Endodermal cell (in vitro differentiated cells): ENCODE measurements around the gene NFIC. TPM values are rescaled to one million over a fixed set of nuclear protein-coding genes. Genes with fewer than 3 reads are reported as not detected.
A peak's percentile ranks its signal among the peaks of the same experiment; 100 is the strongest.

Experiments used
- DNase-seq: peaks from one replicate; pipeline ENCODE4 v3.0.0-alpha.2; 2017
- H3K27ac ChIP-seq: 2 replicates; pipeline ENCODE4 v1.5.1; 2013; ENCODE audit warnings: mild to moderate bottlenecking, low read depth, low read length, moderate library complexity
- H3K27me3 ChIP-seq: 2 replicates; pipeline ENCODE4 v1.6.1; 2013; ENCODE audit warnings: mild to moderate bottlenecking, low read length, moderate library complexity; ENCODE audit not compliant: insufficient read depth, control insufficient read depth, poor library complexity, severe bottlenecking
- H3K36me3 ChIP-seq: 2 replicates; pipeline ENCODE4 v1.7.0; 2013; ENCODE audit warnings: mild to moderate bottlenecking, low read length, moderate library complexity; ENCODE audit not compliant: control insufficient read depth, insufficient read depth
- H3K4me1 ChIP-seq: one replicate; pipeline ENCODE4 v1.7.0; 2013; ENCODE audit warnings: low read length; ENCODE audit not compliant: control insufficient read depth, insufficient read depth
- H3K4me3 ChIP-seq: 2 replicates; pipeline ENCODE4 v1.5.1; 2013; ENCODE audit warnings: mild to moderate bottlenecking, low read length, moderate library complexity
- H3K9ac ChIP-seq: 2 replicates; pipeline ENCODE4 v1.6.1; 2013; ENCODE audit warnings: mild to moderate bottlenecking, low read length, moderate library complexity; ENCODE audit not compliant: poor library complexity, severe bottlenecking; ENCODE audit errors: extremely low read depth
- H3K9me3 ChIP-seq: 2 replicates; pipeline ENCODE4 v1.6.1; 2013; ENCODE audit warnings: mild to moderate bottlenecking, low read length, moderate library complexity; ENCODE audit not compliant: control insufficient read depth
- H3K27ac Mint-ChIP-seq: 2 replicates; pipeline ENCODE4 v1.8.0; 2020; ENCODE audit warnings: mixed read lengths
- H3K27me3 Mint-ChIP-seq: 2 replicates; pipeline ENCODE4 v1.8.0; 2021; ENCODE audit warnings: mild to moderate bottlenecking, mixed read lengths; ENCODE audit not compliant: insufficient read depth
- H3K36me3 Mint-ChIP-seq: 2 replicates; pipeline ENCODE4 v1.8.0; 2020; ENCODE audit warnings: low read depth, mixed read lengths
- H3K4me1 Mint-ChIP-seq: 2 replicates; pipeline ENCODE4 v1.8.0; 2020; ENCODE audit warnings: mixed read lengths
- H3K4me3 Mint-ChIP-seq: 2 replicates; pipeline ENCODE4 v1.8.0; 2020; ENCODE audit warnings: mild to moderate bottlenecking, moderate library complexity, mixed read lengths
- H3K9me3 Mint-ChIP-seq: 2 replicates; pipeline ENCODE4 v1.8.0; 2020; ENCODE audit warnings: mild to moderate bottlenecking, mixed read lengths
- WGBS, 2 experiments: methylation state at CpG; one replicate each; pipeline versions ENCODE4 v1.1.5 to v1.1.7; 2013; ENCODE audit warnings: missing lambda C conversion rate in 2 of 2, mixed read lengths in 1 of 2; ENCODE audit not compliant: insufficient coverage in 1 of 2, insufficient read length in 1 of 2; 5-methylcytosine and 5-hydroxymethylcytosine counted together
- total RNA-seq, 2 donors: library from RNA; stranded (reverse); fragmentation: NEBNext Ultra II Directional in 1 of 2; extraction: Animal tissue kit (Norgen Biotek cat#: 25700) in 1 of 2; gene quantifications; 2 replicates in 1 of 2; 3 replicates in 1 of 2; pipeline ENCODE4 v1.2.1, GENCODE V29; 2021
- TF ChIP-seq, protein P1 (sequence below): fragments of 200-600 bp; sonication (generic); conservative IDR thresholded peaks from 2 replicates; pipeline ENCODE4 v1.5.0; 2021; ENCODE audit warnings: antibody characterized with exemption, mild to moderate bottlenecking

Gene NFIC
- total RNA-seq, 2 donors from 2014 or later, result 5.2 to 6.6 TPM

DNA sequence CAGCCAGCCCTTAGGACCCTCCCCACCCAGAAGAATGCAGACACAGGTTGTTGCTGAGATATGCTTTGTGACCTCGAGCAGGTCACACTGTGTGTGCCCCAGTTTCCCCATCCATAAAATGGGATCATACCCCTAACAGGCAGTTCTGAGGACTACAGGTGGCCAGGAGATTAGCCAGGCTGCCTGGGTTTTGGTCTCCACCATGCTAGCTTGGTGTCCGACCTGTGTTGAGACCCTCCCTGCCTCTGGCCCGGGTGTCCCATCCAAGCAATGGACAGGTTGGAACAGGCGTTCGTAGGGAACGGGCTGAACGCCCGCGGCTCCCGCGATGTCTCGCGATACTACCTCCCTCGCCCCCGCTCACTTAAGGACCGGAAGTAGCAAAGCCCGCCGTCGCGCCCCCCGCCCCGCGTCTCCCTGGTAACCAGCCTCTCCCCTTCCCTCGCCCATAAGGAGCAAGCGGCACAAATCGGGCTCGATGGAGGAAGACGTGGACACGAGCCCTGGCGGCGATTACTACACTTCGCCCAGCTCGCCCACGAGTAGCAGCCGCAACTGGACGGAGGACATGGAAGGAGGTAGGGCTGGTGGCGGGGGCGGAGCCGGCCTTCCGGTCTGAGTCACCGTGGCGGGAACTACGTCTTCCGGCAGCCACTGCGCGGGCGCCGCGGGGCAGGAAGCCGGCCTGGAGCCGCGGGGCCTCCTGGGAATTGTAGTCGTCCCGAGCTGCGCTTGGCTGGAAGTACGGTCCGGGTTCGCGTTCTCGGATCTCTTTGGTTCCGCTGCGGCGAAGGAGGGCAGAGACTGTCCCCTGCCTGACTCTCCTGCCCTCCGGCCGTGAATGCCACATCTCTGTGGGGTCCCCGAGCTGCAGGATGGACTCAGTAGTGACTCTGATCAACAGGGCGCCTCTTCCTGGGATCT is 68.5 kb downstream of the NFIC start:
- TF ChIP-seq, protein P1, sequence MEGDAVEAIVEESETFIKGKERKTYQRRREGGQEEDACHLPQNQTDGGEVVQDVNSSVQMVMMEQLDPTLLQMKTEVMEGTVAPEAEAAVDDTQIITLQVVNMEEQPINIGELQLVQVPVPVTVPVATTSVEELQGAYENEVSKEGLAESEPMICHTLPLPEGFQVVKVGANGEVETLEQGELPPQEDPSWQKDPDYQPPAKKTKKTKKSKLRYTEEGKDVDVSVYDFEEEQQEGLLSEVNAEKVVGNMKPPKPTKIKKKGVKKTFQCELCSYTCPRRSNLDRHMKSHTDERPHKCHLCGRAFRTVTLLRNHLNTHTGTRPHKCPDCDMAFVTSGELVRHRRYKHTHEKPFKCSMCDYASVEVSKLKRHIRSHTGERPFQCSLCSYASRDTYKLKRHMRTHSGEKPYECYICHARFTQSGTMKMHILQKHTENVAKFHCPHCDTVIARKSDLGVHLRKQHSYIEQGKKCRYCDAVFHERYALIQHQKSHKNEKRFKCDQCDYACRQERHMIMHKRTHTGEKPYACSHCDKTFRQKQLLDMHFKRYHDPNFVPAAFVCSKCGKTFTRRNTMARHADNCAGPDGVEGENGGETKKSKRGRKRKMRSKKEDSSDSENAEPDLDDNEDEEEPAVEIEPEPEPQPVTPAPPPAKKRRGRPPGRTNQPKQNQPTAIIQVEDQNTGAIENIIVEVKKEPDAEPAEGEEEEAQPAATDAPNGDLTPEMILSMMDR, result no peak
- peak overlapping the region; percentile 95 for H3K27ac ChIP-seq
- 0 to 1% methylated on average over 17 to 67 of the region's 67 CpGs for WGBS, 2 experiments
- Mint-ChIP-seq H3K27ac (peak overlapping the region; percentile 99), H3K4me3 (peak overlapping the region; percentile 83), H3K36me3 (peaks cover 2% of the 10 kb centered on the region), H3K9me3 (no peaks in the 10 kb centered on the region), H3K27me3 (peaks cover 3% of the 10 kb centered on the region), H3K4me1 (peaks cover 5% of the 10 kb centered on the region)
- peak overlapping the region; percentile 70 for H3K9ac ChIP-seq
- peak overlapping the region; percentile 90 for H3K4me3 ChIP-seq
- no peaks in the 10 kb centered on the region for H3K27me3 ChIP-seq
- H3K36me3 ChIP-seq, result no peaks in the 10 kb centered on the region
- DNase-seq, result peak; percentile 99
- no peaks in the 10 kb centered on the region for H3K9me3 ChIP-seq
- H3K4me1 ChIP-seq, result no peaks in the 10 kb centered on the region

DNA sequence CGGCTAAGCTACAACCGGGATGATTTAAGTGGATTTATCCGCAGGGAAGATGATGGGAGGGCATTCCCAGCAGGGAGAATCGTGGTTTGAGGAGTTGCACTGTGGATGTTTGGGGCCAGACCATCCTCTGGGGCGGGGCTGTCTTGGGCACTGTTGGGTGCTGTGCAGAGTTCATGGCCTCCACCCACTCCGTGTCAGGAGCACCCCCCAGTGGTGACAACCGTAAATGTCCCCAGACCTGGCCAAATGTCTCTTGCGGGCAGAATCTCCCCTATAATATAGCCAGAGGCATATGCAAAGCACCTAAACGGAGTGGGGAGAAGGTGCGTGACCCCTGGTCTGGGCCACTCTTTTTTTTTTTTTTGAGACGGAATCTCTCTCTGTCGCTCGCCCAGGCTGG is 73.7 kb downstream of the NFIC start:
- peak; percentile 93 for DNase-seq

DNA sequence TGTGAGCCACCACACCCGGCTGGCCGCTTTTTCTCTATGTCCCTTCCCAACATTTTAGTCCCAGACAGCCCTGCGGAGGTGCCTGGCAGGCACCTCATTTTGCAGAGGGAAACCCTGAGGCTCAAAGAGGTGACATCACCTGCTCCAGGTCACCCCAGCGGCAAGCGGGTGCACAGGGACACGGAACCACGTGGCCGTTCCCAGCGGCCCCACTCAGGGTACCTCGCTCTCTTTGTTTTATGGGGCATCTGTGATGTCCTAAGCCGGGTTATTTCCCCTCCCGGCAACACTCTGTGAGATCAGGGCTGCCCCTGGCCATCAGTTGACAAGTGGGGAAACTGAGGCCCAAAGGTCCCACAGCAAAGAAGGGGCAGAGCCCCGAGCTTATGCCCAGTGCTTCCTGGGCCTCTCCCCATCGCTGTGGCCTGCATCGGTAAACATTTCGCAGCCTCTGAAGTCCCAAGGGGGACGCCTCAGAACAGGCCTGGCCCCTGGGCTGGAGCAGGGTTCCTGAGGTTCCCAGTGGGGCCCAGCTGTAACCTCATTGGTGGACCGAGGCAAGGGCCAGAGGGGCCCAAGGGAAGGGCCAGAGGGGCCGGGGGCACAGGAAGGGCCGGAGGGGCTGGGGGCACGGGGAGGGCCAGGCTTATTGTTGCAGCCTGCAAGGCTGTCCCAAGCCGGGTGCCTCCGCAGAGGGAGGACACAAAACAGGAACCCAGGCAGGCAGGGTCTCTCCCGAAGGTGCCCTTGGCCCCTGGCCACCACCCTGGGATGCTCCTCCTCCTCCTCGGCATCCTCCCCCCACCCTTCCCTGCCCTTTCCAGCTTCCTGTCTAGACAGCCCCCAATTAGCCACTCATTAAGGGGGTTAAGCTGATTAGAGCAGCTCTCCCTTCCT is 75.0 kb downstream of the NFIC start:
- Histone ChIP-seq H3K4me1 (no peaks in the 10 kb centered on the region), H3K9me3 (no peaks in the 10 kb centered on the region), H3K4me3 (no peak overlapping the region), H3K27me3 (no peaks in the 10 kb centered on the region), H3K36me3 (no peaks in the 10 kb centered on the region), H3K9ac (no peak overlapping the region), H3K27ac (no peak overlapping the region)
- 86 to 87% methylated on average over 15 to 25 of the region's 25 CpGs for WGBS, 2 experiments
- peaks cover 10% of the 10 kb centered on the region for H3K4me1 Mint-ChIP-seq
- peaks cover 2% of the 10 kb centered on the region for H3K36me3 Mint-ChIP-seq
- DNase-seq, result peak; percentile 62
- H3K27me3 Mint-ChIP-seq, result no peaks in the 10 kb centered on the region
- H3K27ac Mint-ChIP-seq, result no peak overlapping the region
- no peaks in the 10 kb centered on the region for H3K9me3 Mint-ChIP-seq
- TF ChIP-seq, protein P1, result no peak
- no peak overlapping the region for H3K4me3 Mint-ChIP-seq

More for the DNA sequence above, 73.7 kb downstream of the NFIC start:
- TF ChIP-seq, protein P1, result peak; percentile 79
- Histone ChIP-seq H3K27ac (no peak overlapping the region), H3K27me3 (no peaks in the 10 kb centered on the region), H3K36me3 (no peaks in the 10 kb centered on the region), H3K9ac (no peak overlapping the region), H3K4me1 (no peaks in the 10 kb centered on the region), H3K4me3 (no peak overlapping the region), H3K9me3 (no peaks in the 10 kb centered on the region)
- H3K36me3 Mint-ChIP-seq, result peaks cover 2% of the 10 kb centered on the region
- WGBS, 2 experiments, result 56 to 77% methylated on average over 6 to 13 of the region's 13 CpGs
- no peak overlapping the region for H3K27ac Mint-ChIP-seq
- H3K27me3 Mint-ChIP-seq, result no peaks in the 10 kb centered on the region
- H3K4me1 Mint-ChIP-seq, result peaks cover 15% of the 10 kb centered on the region
- H3K9me3 Mint-ChIP-seq, result no peaks in the 10 kb centered on the region
- H3K4me3 Mint-ChIP-seq, result no peak overlapping the region
